Ovary (tissue), 9 donors: Measurements from ENCODE around the gene COMTD1. TPM values are rescaled to one million over a fixed set of nuclear protein-coding genes. Genes with fewer than 3 reads are reported as not detected.
A peak's percentile ranks its signal among the peaks of the same experiment; 100 is the strongest.
"Not testable (repeated sequence)": the region's sequence is repeated elsewhere in the genome, so short reads cannot be mapped to it uniquely, and the experiment has no call there.

ENCODE experiments used
- DNase-seq, 5 donors: peaks; one replicate each; pipeline ENCODE4 v3.0.0-alpha.2; 2019 to 2020
- H3K27ac ChIP-seq, 2 donors: fragments of 200-600 bp; one replicate each; pipeline versions ENCODE4 v1.5.1 to v1.8.0; 2019 to 2022
- H3K27me3 ChIP-seq: fragments of 200-600 bp; one replicate; pipeline ENCODE4 v1.8.0; 2022
- H3K36me3 ChIP-seq: fragments of 200-600 bp; sonication (generic); one replicate; pipeline ENCODE4 v1.5.1; 2019
- H3K4me1 ChIP-seq: one replicate; pipeline ENCODE4 v1.8.1; 2013; ENCODE audit warnings: mild to moderate bottlenecking, moderate library complexity; ENCODE audit not compliant: insufficient read depth
- H3K4me3 ChIP-seq: fragments of 200-600 bp; sonication (generic); one replicate; pipeline ENCODE4 v1.5.1; 2017
- H3K9me3 ChIP-seq, 2 donors: fragments of 200-600 bp in 1 of 2; sonication (generic) in 1 of 2; one replicate each; pipeline versions ENCODE4 v1.5.1 to v1.8.1; 2013 to 2019; ENCODE audit warnings: mild to moderate bottlenecking in 1 of 2, moderate library complexity in 1 of 2
- CTCF ChIP-seq, 3 donors: fragments of 450-650 bp in 2 of 3; fragments of 200-600 bp in 1 of 3; IDR thresholded peaks; one replicate each; pipeline versions ENCODE4 v1.5.1 to v1.8.0; 2016 to 2022; ENCODE audit warnings: antibody characterized with exemption in 3 of 3, mild to moderate bottlenecking in 1 of 3
- EP300 ChIP-seq: sonication (generic); formaldehyde crosslinking; IDR thresholded peaks from one replicate; pipeline ENCODE4 v1.6.1; 2017; ENCODE audit warnings: antibody characterized with exemption
- POLR2A ChIP-seq: fragments of 450-650 bp; IDR thresholded peaks from one replicate; pipeline ENCODE4 v1.6.1; 2017; ENCODE audit warnings: antibody characterized with exemption, mild to moderate bottlenecking, moderate library complexity
- WGBS, 3 donors: extraction: QIAGEN DNeasy Blood & Tissue Kit in 1 of 3; methylation state at CpG; one replicate each; pipeline versions ENCODE4 v1.1.5 to v1.1.7; 2013 to 2017; 5-methylcytosine and 5-hydroxymethylcytosine counted together
- intact Hi-C, 4 donors: fragments of 100-400 bp; cut with DNase I; formaldehyde crosslinking; loops; one replicate each; pipeline versions ENCODE4 v1.11.0 to v1.15.1; 2022 to 2023
- polyA plus RNA-seq, 2 donors: library from polyadenylated mRNA; stranded (reverse); fragments of 200-250 nt in 1 of 2; fragments of 350-450 nt in 1 of 2; fragmentation: Illumina TruSeq in 1 of 2; extraction: RNeasy Lipid Tissue Mini Kit (QIAGEN cat#74804) in 1 of 2; gene quantifications; one replicate each; pipeline ENCODE4 v1.2.3, GENCODE V29; 2013 to 2014
- total RNA-seq, 7 donors: library from RNA; depleted of rRNA in 2 of 7; stranded (reverse); fragments of >200 nt in 2 of 7; fragmentation: NEBNext Ultra II Directional in 3 of 7; extraction: Animal tissue kit (Norgen Biotek cat#: 25700) in 3 of 7; gene quantifications; one replicate each; pipeline versions ENCODE4 v1.1.0 to v1.2.4, GENCODE V29; 2016 to 2023
- donor health status: DM: no; HTN: no; CAD: no; lungs with moderate emphysema.
- donor health status: DM: no; HTN: no; CAD: no.
- donor health status: Bipolar disorder and iron deficiency.
- donor health status: DM: yes; HTN: yes; CAD: no.
- donor health status: DM: no; HTN: no; CAD: no.
- donor health status: DM: yes; HTN: yes; CAD: no.

The COMTD1 gene
- total and polyA plus RNA-seq, 9 donors = 14.2 to 37.3 (median 18.2) TPM; not detected in 1

DNA sequence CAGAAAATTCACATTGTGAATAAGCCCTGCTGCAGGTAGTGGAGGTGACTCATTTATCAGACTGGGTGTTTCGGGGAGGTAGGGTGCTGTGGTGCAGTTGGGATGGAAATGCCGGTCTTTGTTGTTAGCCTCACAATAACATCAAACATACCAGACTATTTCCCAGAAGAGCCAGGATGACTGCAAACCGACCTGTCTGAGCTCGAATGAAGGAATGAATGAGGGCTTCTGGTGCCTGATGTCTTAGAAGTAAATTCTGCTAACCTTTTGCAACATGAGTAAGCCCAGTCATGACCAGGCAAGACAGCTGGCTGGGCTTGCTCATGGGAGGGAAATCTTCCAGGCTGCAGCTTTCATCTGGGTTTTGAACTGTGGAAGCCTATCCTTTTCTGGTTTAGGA is 27.6 kb downstream of the COMTD1 start:
- peak in 1 of 5 donors; percentile 33 for DNase-seq
- 54 to 58% (median 56%) methylated on average over 4 of the region's 4 CpGs for WGBS, 3 donors

GRCh38 chr10:75207857-75208144 is 28.0 kb downstream of the COMTD1 start:
- Histone ChIP-seq H3K4me3 (no peak overlapping the region), H3K36me3 (no peaks in the 10 kb centered on the region), H3K9me3 (no peaks in the 10 kb centered on the region), H3K27me3 (no peaks in the 10 kb centered on the region), H3K27ac (no peak overlapping the region), H3K4me1 (peaks cover 4% of the 10 kb centered on the region)
- 86 to 96% (median 94%) methylated on average over 1 of the region's 1 CpG for WGBS, 3 donors
- no peak for TF ChIP-seq EP300
- TF ChIP-seq POLR2A = no peak
- no peak for TF ChIP-seq CTCF (IDR thresholded peaks at IDR 0.05)
- intact Hi-C loops = no loop called here
- DNase-seq = no peak

More for the DNA sequence above, 27.6 kb downstream of the COMTD1 start:
- Histone ChIP-seq H3K27me3 (no peaks in the 10 kb centered on the region), H3K9me3 (no peaks in the 10 kb centered on the region), H3K4me1 (peaks cover 4% of the 10 kb centered on the region), H3K36me3 (no peaks in the 10 kb centered on the region), H3K27ac (no peak overlapping the region), H3K4me3 (no peak overlapping the region)
- TF ChIP-seq CTCF (IDR thresholded peaks at IDR 0.05) (no peak), POLR2A (no peak), EP300 (no peak)
- intact Hi-C loops = no loop called here

DNA sequence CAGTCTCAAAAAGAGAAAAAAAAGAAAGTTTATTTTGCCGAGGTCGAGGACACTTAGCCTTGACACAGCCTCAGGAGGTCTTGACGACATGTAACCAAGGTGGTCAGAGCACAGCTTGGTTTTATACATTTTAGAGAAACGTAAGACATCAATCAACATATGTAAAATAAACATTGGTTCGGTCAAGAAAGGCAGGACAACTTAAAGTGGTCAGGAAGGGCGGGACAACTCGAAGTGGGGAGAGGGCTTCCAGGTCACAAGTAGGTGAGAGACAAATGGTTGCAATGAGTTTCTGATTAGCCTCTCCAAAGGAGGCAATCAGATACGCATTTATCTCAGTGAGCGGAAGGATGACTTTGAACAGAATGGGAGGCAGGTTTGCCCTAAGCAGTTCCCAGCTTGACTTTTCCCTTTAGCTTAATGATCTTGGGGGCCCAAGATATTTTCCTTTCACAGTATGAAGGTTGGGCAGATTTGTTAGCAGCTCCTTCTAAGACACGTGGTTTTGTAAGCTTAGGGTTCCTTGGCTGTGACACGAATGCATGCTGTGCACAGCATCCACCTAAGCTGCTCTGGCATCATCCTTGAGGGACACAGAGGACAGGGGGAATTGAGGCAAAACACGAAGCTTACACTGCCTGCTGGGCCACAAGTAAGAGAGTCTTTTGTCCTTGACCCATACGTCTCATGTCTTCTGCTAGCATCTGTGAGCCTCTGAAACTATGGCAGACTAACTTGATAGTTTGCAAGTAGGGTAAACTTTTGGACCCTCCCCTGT is 28.5 kb downstream of the COMTD1 start:
- DNase-seq = no peak
- no peaks in the 10 kb centered on the region for H3K36me3 ChIP-seq
- no peak overlapping the region for H3K27ac ChIP-seq
- WGBS, 3 donors = 68 to 75% (median 70%) methylated on average over 13 of the region's 13 CpGs
- no peaks in the 10 kb centered on the region for H3K27me3 ChIP-seq
- intact Hi-C loops = no loop called here
- H3K9me3 ChIP-seq = no peaks in the 10 kb centered on the region
- peaks cover 4% of the 10 kb centered on the region for H3K4me1 ChIP-seq
- no peak for TF ChIP-seq POLR2A
- no peak for TF ChIP-seq EP300
- no peak for TF ChIP-seq CTCF (IDR thresholded peaks at IDR 0.05)
- H3K4me3 ChIP-seq = no peak overlapping the region

DNA sequence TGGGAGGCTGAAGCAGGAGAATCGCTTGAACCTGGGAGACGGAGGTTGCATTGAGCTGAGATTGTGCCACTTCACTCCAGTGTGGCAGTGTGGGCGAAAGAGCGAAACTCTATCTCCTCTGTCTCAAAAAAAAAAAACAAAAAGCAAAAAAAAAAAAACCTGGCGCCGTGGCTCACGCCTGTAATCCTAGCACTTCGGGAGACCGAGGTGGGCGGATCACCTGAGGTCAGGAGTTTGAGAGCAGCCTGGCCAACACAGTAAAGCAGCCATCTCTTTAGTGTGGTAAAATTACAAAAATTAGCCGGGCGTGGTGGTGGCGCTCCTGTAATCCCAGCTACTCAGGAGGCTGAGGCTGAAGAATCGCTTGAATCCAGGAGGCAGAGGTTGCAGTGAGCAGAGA is 29.1 kb downstream of the COMTD1 start:
- WGBS, 3 donors = 92 to 93% (median 92%) methylated on average over 14 of the region's 14 CpGs
- intact Hi-C loops, H3K27ac ChIP-seq, H3K36me3 ChIP-seq, H3K27me3 ChIP-seq, DNase-seq, H3K4me3 ChIP-seq, H3K9me3 ChIP-seq, H3K4me1 ChIP-seq: not testable (repeated sequence)

DNA sequence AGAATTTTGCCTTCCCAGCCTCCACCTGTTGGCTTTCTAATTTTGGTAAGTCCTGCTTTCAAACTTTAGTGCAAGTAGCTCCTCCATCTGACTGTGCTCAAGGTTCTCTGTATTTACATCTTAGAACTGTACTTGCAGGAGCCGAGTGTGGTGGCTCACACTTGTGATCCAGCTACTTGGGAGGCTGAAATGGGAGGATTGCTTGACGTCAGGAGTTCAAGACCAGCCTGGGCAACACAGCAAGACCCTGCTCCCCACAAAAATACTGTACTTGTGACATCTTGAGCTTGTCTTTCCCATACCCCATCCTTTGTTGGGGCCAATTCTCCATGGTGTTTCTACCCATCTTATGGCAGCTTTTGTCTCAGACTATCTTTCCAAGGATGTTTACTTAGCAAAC is 29.8 kb downstream of the COMTD1 start:
- Histone ChIP-seq H3K9me3 (no peaks in the 10 kb centered on the region), H3K4me1 (peaks cover 4% of the 10 kb centered on the region), H3K27ac (no peak overlapping the region), H3K27me3 (no peaks in the 10 kb centered on the region), H3K36me3 (no peaks in the 10 kb centered on the region), H3K4me3 (no peak overlapping the region)
- intact Hi-C loops = no loop called here
- WGBS, 3 donors = 88 to 94% (median 93%) methylated on average over 2 of the region's 2 CpGs
- DNase-seq = no peak
- no peak for TF ChIP-seq CTCF (IDR thresholded peaks at IDR 0.05)
- no peak for TF ChIP-seq POLR2A
- TF ChIP-seq EP300 = no peak
